GM20000 (cell line): Measurements from ENCODE around the gene AGTPBP1.

ENCODE experiments used
- DNase-seq: peaks from one replicate; pipeline ENCODE4 v3.0.0; 2012; ENCODE audit warnings: low spot score
- CTCF ChIP-seq: IDR thresholded peaks from 2 replicates; pipeline ENCODE4 v1.5.1; 2012; ENCODE audit warnings: mild to moderate bottlenecking, control low read depth; ENCODE audit errors: extremely low read depth, missing control alignments

Gene AGTPBP1

DNA sequence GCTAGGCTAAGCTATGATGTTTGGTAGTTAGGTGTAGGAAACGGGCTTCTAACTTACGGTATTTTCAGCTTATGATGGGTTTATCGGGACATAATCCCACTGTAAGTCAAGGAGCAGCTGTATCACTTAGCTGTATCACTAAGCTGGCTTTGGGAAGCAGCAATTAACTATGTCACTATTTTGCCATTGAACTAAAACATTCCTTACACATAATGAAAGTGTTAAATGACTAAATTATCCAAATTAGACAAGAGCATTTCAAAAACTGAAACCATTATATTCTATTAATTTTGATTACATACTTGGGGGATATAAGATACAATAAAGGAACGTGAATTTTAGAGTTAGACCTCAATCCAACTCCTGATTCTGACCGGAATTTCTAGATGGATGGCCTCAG is 188.3 kb downstream of the AGTPBP1 start:
- no peak for TF ChIP-seq CTCF
- no peak for DNase-seq

DNA sequence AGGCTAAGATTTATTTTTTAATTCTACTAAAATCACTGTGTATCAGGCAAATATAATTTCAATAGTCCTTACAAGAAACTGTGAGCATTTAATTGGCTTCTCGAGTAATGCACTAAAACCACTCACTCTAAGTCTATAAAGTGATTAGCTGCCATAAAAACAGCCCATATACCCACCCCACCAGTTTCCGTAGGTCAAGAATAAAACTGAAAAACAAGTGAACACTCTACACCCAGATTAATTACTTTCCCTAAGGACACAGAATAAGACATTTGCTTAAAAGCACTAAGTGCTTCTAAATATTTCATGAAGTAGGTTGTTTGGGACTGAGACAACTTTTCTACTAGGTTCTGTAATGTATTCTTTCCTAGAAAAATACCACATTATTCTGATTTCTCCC is 194.2 kb downstream of the AGTPBP1 start:
- TF ChIP-seq CTCF: no peak
- DNase-seq: no peak

GRCh38 chr9:85543196-85543595 is 198.6 kb downstream of the AGTPBP1 start:
- no peak for DNase-seq
- no peak for TF ChIP-seq CTCF

DNA sequence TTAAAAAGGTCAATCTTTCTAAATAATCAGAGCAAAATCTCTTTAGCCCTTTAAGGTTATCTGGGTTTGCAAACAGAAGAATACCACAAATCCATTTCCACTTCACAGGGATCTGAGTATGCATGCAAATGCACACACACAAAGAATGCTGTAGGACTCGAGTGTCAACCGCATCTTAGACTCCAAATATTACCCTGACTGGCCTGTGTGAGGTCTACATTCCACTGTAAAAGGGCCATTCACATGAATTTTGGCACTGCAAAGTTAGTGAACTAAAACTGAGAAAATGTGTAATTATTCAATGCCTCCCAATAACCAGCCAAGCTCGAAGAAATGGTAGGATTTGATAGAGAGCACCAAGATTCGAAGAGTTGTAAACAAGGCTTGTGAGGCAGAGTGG is 199.9 kb downstream of the AGTPBP1 start:
- no peak for TF ChIP-seq CTCF
- DNase-seq: no peak

DNA sequence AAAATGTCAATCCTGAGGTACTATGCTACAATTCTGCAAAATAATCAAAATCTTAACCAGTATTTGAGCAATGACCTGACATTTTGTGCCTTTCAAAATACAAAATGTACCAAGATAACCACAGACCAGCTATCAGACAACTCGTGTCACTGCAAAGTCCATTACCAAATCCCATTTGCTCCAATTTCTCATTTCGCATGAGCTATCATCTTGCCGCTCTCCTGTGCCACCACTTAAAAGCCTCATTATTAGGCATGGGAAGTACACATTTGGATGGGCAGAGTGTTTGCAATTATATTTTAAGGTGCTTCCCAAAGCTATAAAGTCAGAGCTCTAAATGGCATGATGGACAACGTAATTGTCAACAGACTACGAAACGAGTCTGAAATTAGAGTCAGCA is 205.2 kb downstream of the AGTPBP1 start:
- no peak for DNase-seq
- TF ChIP-seq CTCF: no peak

DNA sequence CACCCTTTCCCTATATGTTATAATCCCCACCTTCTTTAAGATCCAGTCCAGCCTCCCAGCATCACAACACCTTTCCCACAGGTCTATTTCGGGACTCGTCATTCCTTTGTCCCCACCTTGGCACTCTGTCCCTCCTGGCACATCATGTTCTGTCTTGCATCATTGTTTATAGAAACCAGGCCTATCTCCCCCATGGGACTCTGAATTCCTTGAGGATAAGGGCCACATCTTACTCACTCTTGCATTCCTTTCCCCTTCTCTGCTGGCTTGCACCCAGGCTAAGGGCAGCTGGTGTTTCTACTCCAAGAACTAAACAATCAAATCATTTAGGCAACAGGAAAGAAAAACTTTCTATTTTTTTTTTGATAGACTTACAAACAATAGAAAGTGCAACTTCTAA is 205.7 kb downstream of the AGTPBP1 start:
- DNase-seq: no peak
- no peak for TF ChIP-seq CTCF

DNA sequence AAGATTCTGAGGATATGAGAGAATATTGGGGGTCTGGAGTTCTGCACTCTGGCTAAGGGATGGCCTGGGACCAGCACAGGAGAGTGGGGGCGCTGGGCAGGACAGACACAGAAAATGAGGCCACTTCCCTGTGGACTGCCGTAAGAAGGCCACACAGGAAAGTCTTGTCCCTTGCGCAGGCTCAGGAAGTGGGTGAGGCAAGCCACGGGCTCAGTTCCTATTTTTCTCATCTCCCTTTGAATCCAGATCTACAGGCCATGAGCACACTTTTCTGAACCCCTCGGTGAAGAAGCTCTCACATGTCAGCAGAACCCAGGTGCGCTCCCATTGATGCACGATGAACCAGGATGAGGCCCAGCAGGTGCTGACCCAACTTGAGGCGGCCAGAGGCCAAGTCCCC is 207.4 kb downstream of the AGTPBP1 start:
- no peak for DNase-seq
- no peak for TF ChIP-seq CTCF
